HG03159 (cell line): Measurements from ENCODE around the gene NAGPA.

Source experiments
- ATAC-seq: cut with Tn5 transposase; IDR thresholded peaks from one replicate; pipeline ENCODE4 v1.9.1; 2021; ENCODE audit warnings: mild to moderate bottlenecking, moderate library complexity; ENCODE audit not compliant: unreplicated experiment

Gene NAGPA

GRCh38 chr16:4979736-4980660, 53.7 kb downstream of the NAGPA start:
- no peak for ATAC-seq

GRCh38 chr16:4979164-4979563, 54.6 kb downstream of the NAGPA start:
- ATAC-seq: no peak

GRCh38 chr16:4976611-4977145, 57.1 kb downstream of the NAGPA start:
- no peak for ATAC-seq

GRCh38 chr16:4976079-4976478, 57.7 kb downstream of the NAGPA start:
- peak; percentile 97 for ATAC-seq
